HG02763 (cell line): ENCODE data around the gene TTLL5.

ENCODE experiments used
- ATAC-seq: cut with Tn5 transposase; IDR thresholded peaks from one replicate; pipeline ENCODE4 v1.9.1; 2021; ENCODE audit warnings: mild to moderate bottlenecking, moderate library complexity; ENCODE audit not compliant: unreplicated experiment

TTLL5 gene

DNA sequence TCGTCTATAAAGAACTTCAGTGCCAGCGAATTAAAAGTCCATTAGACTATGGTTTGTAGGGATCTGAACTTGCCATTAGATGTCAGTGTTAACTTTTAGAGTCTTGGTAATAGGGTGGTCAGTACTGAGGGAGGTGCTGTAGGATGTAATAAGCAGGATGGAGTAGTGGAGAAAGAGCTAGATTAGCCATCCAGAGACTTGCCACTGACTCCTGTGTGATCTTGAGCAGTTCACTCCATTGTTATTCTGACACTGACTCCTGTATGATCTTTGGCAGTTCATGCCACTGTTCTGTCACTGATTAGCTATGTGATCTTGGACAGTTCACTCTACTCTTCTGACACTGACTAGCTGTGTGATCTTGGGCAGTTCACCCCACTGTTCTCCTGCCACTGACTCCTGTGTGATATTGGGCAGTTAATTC is 133.6 kb downstream of the TTLL5 start:
- no peak for ATAC-seq

GRCh38 chr14:75800792-75801191 is 139.7 kb downstream of the TTLL5 start:
- no peak for ATAC-seq

DNA sequence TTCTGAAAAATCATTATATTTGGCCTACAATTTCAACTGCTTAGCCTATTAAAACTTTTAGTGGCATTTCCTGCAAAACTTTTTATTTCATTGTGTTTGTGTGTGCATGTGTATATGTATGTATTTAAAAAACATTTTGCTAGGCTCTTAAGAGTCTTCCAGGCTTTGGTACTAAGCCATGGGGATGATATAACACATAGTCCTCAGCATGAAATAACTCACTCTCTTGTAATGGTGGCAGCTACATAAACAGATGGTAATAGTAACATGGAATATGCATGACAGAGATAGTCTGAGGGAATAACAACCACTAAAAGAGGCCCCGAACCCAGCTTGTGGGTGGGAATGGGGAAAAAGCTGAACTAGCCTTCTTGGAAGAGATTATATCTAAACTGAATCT is 141.4 kb downstream of the TTLL5 start:
- no peak for ATAC-seq

DNA sequence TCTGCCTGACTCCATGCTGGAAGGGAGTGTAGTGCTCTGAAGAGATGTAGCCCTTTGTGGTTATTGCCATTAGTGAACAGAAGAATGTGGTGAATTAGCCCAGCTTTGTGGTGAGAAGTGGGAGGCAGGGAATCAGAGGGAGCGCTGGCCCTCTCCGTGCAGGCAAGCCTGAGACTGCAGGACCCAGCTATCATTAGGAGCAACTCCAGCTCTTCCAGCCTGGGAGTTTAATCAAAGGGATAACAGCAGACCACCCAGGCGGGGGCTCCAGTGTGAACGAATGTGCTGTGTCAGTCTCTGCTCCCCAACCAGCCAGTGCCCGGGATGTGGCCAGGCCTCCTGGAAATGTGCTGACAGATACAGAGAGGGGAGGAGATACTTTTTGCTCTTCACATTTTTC is 142.7 kb downstream of the TTLL5 start:
- ATAC-seq: no peak

DNA sequence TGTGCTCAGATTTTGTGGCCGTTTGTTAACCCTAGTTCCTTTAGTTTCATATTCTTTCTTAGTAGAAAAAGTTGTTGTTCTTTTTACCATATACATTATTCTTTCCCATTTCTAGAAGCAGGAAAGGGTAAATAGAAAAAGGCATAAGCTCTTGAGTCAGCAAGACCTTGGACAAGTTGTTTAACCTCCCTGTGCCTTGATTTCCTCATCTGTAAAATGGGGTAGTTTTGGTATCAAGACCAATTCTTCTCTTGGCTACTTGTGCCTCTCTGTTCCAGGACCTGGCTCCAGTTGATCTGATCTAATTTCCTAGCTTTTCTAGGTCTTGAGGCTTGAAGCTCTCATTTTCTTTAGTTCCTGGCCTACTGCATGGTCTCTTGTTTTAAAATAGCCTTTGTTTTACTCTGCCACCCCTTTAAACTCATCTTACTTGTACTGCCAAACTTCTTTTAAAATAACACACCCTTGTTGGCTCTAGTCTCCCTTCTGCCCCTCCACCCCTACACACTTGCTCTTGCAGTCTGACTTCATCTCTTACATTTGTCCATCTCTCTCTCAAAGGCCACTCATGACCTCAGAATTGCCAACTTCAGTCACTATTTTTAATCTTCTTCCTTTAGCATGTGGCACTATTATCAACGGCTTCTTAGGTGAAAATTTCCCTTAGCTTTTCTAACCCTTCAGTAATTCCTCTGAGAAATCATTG is 143.7 kb downstream of the TTLL5 start:
- ATAC-seq: no peak

DNA sequence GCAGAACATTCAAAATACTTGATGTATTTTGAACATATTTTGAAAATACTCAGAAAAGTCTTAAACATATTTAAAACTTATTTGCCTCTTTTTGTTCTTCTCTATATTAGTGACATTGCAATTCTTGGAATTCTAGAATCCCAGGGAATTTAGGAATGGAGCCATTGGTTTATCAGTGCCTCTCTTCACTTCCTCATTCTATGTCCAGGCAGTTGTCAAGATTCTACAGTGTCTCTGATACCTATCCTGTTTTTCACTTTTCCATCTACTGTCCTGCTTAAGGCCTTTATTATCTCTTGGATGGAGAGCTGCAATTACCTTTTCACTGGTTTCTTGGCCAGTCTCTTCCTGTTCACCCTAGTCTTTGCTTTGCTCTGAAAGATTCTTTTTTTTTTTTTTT is 144.6 kb downstream of the TTLL5 start:
- ATAC-seq: no peak

- no peak for ATAC-seq
These were observed 145.3 kb downstream of the TTLL5 start for GRCh38 chr14:75806352-75806832.

DNA sequence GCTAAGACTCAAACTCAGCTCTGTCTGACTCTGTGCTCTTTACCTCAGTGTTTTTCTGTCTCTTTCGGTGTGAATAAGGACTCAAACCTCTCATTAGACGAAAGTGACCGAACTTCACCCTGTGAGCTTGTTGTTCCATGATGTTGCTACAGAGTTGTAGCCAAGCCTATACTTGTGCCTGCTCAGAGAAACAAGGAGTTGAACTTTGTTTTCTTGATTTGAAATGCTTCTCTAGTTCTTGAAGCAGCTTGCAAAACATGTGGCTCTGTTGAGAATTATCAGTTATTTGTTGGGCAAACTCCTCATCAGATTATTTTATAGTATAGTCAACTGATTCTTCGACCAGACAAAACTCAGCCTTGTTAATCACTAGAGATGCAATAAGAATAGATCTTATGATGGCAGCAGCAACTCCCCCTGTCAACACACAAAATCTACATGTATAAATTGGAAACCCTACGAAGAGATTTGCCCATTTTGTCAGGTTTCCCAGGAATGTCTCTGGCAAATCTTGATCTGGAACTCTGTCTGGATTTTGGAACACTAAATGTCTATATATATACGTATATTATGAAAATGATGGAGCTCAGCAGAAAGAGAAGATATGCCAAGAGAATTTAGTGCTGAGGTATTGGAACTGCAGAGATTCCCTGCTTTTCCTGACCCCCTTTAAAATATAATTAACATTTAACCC is 146.8 kb downstream of the TTLL5 start:
- ATAC-seq: no peak

DNA sequence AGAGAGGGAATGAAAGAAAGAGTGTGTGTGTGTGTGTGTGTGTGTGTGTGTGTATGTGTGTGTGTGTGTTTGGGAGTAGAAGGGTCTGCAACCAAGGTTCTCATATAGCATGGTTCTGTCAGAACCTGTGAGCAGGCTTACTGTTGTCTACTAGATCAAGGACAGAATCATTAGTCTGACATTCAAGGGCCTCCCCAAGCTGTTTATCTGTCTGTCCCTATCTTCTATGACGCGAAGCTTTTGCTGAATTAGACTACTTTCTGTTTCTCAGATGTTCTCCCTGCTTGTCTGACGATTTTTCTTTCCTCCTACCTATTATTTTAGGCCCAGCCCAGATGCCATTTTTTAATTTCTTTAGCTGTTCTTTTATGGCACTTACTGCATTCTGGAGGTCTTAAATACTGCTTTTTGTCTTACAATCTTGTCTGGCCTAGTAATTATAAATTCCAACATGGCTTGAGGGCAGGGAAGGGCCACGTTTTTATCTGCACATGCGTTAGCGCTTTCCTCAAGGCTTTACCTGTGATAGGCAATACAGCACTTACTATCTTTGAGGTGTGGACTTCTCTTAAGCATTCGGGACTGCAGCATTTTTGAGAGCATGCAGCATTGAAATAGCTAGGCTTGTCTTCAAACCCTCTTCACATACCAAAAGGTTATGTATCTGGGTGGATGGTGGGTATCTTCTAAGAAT is 150.2 kb downstream of the TTLL5 start:
- ATAC-seq: no peak

DNA sequence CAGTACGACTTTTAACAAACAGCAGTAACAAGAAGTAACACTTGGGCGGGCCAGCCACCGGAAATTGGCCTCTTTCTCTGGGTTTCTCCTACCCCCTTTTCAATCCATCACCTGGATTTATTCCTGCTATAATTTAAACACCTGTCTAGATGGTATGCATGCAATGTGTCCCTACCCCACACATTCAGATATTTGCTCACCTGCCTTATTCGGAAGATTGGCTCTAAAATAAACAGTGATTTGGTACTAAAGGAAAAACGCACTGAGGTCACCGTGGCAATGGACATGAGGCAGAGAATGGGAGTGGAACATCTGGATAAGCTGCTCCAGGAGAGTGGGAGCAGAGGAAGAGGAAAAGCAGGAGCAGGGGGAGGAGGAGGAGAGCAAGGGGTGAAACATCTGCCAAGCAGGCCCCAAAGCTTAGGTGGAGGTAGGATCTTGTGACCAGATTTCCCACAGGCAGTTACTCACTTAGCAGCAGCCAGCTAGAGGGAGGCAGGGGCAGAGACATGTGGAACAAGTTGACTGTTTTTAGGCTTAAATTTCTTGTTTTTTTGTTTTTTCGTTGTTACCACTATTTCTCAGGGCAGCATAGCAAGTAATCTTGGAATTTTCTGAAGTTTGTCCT is 150.9 kb downstream of the TTLL5 start:
- no peak for ATAC-seq

- ATAC-seq: no peak
These were observed 151.6 kb downstream of the TTLL5 start for GRCh38 chr14:75812622-75813021.

GRCh38 chr14:75820761-75821160 is 159.7 kb downstream of the TTLL5 start:
- no peak for ATAC-seq

- no peak for ATAC-seq
These were observed 160.9 kb downstream of the TTLL5 start for GRCh38 chr14:75821831-75822521.

GRCh38 chr14:75822522-75823141 is 161.6 kb downstream of the TTLL5 start:
- ATAC-seq: no peak

DNA sequence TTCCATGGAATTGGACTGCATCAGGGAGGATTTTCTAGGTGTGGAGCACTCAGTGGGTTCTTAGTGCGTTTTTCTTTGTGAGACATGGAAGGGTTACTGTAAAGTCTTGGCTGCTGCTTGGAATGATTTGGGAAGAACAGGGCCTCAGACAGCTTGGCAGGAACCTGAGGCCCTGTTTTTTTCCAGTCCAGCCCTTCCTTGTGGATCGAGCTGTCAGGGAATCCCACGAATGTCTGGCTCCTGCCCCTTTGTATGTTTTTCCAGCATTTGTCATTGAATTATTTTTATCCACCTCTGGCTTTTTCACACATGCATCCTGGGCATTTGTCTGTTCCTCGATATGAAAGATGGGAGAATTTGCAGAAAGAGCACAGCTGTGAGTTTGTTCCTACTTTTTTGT is 162.3 kb downstream of the TTLL5 start:
- ATAC-seq: no peak

DNA sequence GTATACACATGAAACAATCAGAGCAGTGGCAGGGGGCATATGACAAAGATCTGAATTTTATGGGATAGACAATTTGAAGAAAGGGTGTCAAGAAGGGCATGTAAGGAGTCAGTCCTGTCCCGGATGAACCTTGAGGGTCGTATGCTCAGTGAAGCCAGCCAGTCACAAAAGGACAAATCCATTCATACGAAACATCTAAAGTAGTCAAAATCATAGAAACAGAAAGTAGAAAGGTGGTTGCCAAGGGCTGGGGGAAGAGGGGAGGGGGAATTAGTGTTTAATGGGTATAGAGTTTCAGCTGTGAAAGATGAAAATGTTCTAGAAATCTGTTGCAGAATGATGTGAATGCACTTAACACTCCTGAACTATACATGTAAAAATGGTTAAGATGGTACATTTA is 163.3 kb downstream of the TTLL5 start:
- ATAC-seq: no peak

DNA sequence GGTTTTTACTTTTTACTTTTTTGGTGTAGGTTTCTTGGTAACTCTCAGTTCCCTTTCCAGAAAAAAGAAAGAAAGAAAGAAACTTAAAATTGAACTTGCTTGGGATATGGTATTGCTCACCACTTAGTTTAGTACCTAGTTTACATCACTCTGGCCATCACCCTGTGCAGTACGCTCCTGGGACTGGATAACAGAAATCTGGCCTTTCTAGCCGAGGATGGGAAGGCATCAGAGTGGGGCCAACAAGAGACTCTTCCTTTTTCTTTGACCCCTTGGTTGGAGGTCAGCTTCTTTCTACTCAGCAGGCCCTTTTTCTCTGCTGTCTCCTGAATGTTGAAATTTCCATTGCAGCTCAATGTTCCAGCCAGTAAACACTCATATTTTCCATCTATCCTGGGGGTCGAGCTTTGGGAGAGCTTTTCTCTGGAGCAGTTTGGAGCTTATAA is 164.1 kb downstream of the TTLL5 start:
- ATAC-seq: no peak

DNA sequence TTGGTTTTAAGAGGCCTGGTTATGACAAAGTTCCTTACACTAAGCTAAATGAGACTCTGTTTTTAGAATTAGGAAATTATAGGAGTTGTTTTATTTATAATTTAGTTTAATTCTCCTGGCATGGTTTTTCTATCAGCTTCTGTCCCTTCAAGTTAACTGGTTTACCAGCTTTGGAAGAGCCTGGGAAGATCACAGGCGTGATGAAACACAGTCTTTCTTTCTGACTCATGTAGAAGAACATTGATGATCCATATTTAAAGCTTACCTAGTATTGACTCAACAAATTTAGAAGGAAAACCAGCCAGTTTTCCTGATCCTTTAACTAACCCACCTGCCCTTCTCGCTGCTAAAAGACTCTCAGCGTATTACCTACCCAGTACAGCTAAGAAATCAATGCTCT is 165.6 kb downstream of the TTLL5 start:
- no peak for ATAC-seq

DNA sequence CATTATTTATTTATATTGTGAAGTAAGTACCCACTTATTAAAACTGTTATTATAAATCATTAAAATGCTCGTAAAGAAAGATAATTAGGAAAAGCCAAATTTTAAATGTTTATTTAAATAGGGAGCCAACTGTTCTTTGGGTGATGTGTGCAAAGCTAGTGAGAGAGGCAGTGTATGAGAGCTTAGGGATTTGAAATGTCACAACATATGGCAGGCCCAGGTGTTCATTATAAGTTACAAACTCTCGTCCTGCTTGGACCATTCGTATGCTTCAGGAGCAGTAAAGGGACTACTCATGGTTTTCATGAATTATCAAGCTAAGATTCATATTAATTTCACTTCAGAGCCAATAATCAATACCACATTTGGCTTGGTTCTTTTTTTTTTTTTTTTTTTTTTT is 166.3 kb downstream of the TTLL5 start:
- no peak for ATAC-seq

GRCh38 chr14:75829316-75829715 is 168.3 kb downstream of the TTLL5 start:
- no peak for ATAC-seq
